ENCODE data around the gene CES1. TPM values are rescaled to one million over a fixed set of nuclear protein-coding genes. Genes with fewer than 3 reads are reported as not detected.
"Not testable (repeated sequence)": the region's sequence is repeated elsewhere in the genome, so short reads cannot be mapped to it uniquely, and the experiment has no call there.

The CES1 gene
- total RNA-seq, 1 experiment from 2014 or later: not detected

- no peaks in the 10 kb centered on the region; the same call in 1 of the 2 replicates for H3K27me3 ChIP-seq
- no peak overlapping the region for H3K27ac ChIP-seq
- H3K9me3 ChIP-seq (replicated peaks): no peaks in the 10 kb centered on the region
- no peaks in the 10 kb centered on the region for H3K36me3 ChIP-seq
- no peak for DNase-seq
- no peak overlapping the region for H3K4me3 ChIP-seq
- H3K4me1 ChIP-seq: no peaks in the 10 kb centered on the region
Measured at GRCh38 chr16:55754056-55754455, 78.8 kb downstream of the CES1 start.

GRCh38 chr16:55753145-55753631, 79.7 kb downstream of the CES1 start:
- H3K36me3 ChIP-seq; H3K27ac ChIP-seq; DNase-seq; H3K4me1 ChIP-seq; H3K9me3 ChIP-seq (replicated peaks); H3K27me3 ChIP-seq; H3K4me3 ChIP-seq: not testable (repeated sequence)

Other genes starting within 250 kb of the CES1 start
- not detected in 2 replicates for gene SLC6A2, start 177.1 kb downstream of the CES1 start, total RNA-seq (2014; rRNA removed; shearing (Covaris generic))
- not detected in 2 replicates for gene CES5A, start 42.3 kb upstream of the CES1 start, total RNA-seq (2014; rRNA removed; shearing (Covaris generic))